HepG2 (cell line): Measurements from ENCODE around the gene WSB1. TPM values are rescaled to one million over a fixed set of nuclear protein-coding genes. Genes with fewer than 3 reads are reported as not detected.

Experiments used
- CAMTA2 ChIP-seq: sonication (generic); formaldehyde crosslinking; IDR thresholded peaks from 2 replicates; pipeline ENCODE4 v1.4.0; 2020; ENCODE audit warnings: mild to moderate bottlenecking, missing genetic modification reagents, borderline replicate concordance
- ERF ChIP-seq: IDR thresholded peaks from 2 replicates; pipeline ENCODE4 v1.6.1; 2018; ENCODE audit warnings: missing biosample characterization, missing genetic modification reagents
- HNRNPH1 ChIP-seq: fragments of 200-400 bp; formaldehyde crosslinking; optimal IDR thresholded peaks from 2 replicates; pipeline ENCODE3; 2017; ENCODE audit warnings: mild to moderate bottlenecking, low read depth, low read length
- KDM3A ChIP-seq: IDR thresholded peaks from 2 replicates; pipeline ENCODE4 v1.6.1; 2018; ENCODE audit warnings: low read depth, missing compliant biosample characterization
- NCOR1 ChIP-seq: fragments of 200-600 bp; sonication (generic); IDR thresholded peaks from 2 replicates; pipeline ENCODE4 v1.7.0; 2017; ENCODE audit warnings: antibody characterized with exemption, low read length, borderline replicate concordance
- SRSF4 ChIP-seq: fragments of 200-400 bp; formaldehyde crosslinking; IDR thresholded peaks from one replicate; pipeline ENCODE4 v1.6.1; 2018; ENCODE audit warnings: mild to moderate bottlenecking, low read depth, low read length, moderate library complexity; ENCODE audit not compliant: poor library complexity, severe bottlenecking
- ZFP82 ChIP-seq: sonication (generic); formaldehyde crosslinking; IDR thresholded peaks from 2 replicates; pipeline ENCODE4 v1.5.1; 2020; ENCODE audit warnings: mild to moderate bottlenecking, missing genetic modification reagents, borderline replicate concordance
- ZNF207 ChIP-seq: fragments of 450-650 bp; IDR thresholded peaks from 2 replicates; pipeline ENCODE4 v1.6.1; 2016; ENCODE audit warnings: antibody characterized with exemption, borderline replicate concordance
- ZNF224 ChIP-seq: sonication (generic); formaldehyde crosslinking; IDR thresholded peaks from 2 replicates; pipeline ENCODE4 v1.5.0; 2020; ENCODE audit warnings: mild to moderate bottlenecking, missing genetic modification reagents
- ZNF552 ChIP-seq: sonication (generic); formaldehyde crosslinking; IDR thresholded peaks from 2 replicates; pipeline ENCODE4 v1.9.0; 2022; ENCODE audit warnings: missing genetic modification reagents, mild to moderate bottlenecking, borderline replicate concordance
- polyA plus RNA-seq, 8 experiments: library from polyadenylated mRNA; depleted of rRNA in 3 of 8; stranded (reverse) in 7 of 8; unstranded in 1 of 8; fragments of >200 nt; fragmentation: Illumina TruSeq in 4 of 8; extraction: Trizol in 4 of 8; gene quantifications; 2 replicates each; pipeline versions ENCODE4 v1.2.1 to v1.2.3, GENCODE V29; 2011 to 2016; ENCODE audit warnings: low read depth in 4 of 8, missing spikeins in 1 of 8, mixed read lengths in 1 of 8; ENCODE audit not compliant: insufficient read depth in 1 of 8
- total RNA-seq, 5 experiments: library from RNA; depleted of rRNA; stranded (reverse); fragments of >200 nt; fragmentation: Illumina TruSeq; extraction: Trizol; gene quantifications; 2 replicates each; pipeline ENCODE4 v1.2.3, GENCODE V29; 2016; ENCODE audit warnings: low read depth in 1 of 5
- TF ChIP-seq, protein P1 (sequence below): IDR thresholded peaks from 2 replicates; pipeline ENCODE4 v1.6.1; 2018; ENCODE audit warnings: missing genetic modification reagents, mild to moderate bottlenecking, missing compliant biosample characterization
- TF ChIP-seq, protein P2 (sequence below): sonication (generic); formaldehyde crosslinking; IDR thresholded peaks from 2 replicates; pipeline ENCODE4 v1.4.0; 2020; ENCODE audit warnings: missing genetic modification reagents
- TF ChIP-seq, protein P3 (sequence below): IDR thresholded peaks from 2 replicates; pipeline ENCODE4 v1.6.1; 2016; ENCODE audit warnings: missing genetic modification reagents, missing compliant biosample characterization
- TF ChIP-seq, protein P4 (sequence below): sonication (generic); formaldehyde crosslinking; IDR thresholded peaks from 2 replicates; pipeline ENCODE4 v1.9.0; 2021; ENCODE audit warnings: missing genetic modification reagents, borderline replicate concordance
- TF ChIP-seq, protein P5 (sequence below): sonication (generic); formaldehyde crosslinking; IDR thresholded peaks from 2 replicates; pipeline ENCODE4 v1.5.0; 2020; ENCODE audit warnings: mild to moderate bottlenecking, missing genetic modification reagents, borderline replicate concordance
- TF ChIP-seq, protein P6 (sequence below): IDR thresholded peaks from 2 replicates; pipeline ENCODE4 v1.6.1; 2016; ENCODE audit warnings: missing compliant biosample characterization, missing genetic modification reagents, borderline replicate concordance

Gene WSB1
- total and polyA plus RNA-seq, 2 of the 13 experiments (the other 11 are each of a cell fraction or from before 2014, with no cell fraction given): 81.3 to 294 TPM

DNA sequence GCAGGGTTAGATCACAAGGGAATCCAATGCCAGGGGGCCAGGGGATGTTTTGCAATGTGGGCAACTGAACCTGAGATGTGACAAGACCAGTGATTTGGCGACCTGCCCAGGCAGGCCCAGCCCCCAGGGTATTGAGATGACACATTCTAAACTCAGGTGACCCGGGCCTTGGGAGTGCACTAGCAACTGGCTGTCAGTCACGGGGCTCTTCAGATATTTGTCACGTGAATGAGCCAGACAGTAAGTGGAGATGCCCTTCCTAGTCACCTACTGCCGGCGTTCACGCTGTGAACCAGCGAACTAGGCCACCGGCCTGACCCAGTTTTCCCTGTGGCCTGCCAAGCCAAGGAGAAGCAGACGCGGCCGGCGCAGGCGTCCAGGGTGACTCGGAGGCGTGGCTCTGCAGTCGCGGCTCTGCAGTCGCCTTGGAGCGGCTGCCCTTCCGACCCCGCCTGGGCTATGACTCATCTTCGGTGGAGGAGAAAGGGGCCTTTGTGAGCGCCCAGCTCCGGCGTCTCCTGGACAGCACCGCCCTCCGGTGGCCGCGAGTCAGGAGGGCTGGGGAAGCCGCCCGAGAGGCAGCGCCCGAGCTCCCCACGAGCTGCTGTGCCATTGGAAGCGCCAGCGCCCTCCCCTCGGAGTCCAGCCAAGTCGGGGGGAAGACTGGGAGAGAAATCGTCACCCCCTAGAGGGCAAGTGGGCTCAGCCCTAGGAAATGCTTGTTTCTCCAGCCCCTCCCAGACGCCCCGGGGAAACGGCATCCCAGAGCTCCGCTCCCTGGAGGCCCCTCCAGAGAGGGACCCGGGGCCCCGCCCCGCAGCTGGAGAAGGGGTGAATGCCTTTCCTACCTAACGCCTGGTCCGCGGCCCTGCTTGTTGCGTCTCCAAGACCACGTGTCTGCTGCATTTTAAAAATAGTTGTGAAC, 38.8 kb downstream of the WSB1 start (continued):
- TF ChIP-seq, protein P1, sequence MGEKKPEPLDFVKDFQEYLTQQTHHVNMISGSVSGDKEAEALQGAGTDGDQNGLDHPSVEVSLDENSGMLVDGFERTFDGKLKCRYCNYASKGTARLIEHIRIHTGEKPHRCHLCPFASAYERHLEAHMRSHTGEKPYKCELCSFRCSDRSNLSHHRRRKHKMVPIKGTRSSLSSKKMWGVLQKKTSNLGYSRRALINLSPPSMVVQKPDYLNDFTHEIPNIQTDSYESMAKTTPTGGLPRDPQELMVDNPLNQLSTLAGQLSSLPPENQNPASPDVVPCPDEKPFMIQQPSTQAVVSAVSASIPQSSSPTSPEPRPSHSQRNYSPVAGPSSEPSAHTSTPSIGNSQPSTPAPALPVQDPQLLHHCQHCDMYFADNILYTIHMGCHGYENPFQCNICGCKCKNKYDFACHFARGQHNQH (CRISPR knock-in tag): peak; percentile 78; the same call in 1 of the 2 replicates
- TF ChIP-seq, protein P2, sequence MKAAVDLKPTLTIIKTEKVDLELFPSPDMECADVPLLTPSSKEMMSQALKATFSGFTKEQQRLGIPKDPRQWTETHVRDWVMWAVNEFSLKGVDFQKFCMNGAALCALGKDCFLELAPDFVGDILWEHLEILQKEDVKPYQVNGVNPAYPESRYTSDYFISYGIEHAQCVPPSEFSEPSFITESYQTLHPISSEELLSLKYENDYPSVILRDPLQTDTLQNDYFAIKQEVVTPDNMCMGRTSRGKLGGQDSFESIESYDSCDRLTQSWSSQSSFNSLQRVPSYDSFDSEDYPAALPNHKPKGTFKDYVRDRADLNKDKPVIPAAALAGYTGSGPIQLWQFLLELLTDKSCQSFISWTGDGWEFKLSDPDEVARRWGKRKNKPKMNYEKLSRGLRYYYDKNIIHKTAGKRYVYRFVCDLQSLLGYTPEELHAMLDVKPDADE (CRISPR knock-in tag): no peak
- TF ChIP-seq NCOR1: peak; percentile 78; the same call in 1 of the 2 replicates
- TF ChIP-seq, protein P3, sequence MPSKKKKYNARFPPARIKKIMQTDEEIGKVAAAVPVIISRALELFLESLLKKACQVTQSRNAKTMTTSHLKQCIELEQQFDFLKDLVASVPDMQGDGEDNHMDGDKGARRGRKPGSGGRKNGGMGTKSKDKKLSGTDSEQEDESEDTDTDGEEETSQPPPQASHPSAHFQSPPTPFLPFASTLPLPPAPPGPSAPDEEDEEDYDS (CRISPR knock-in tag): peak; percentile 24; the same call in 1 of the 2 replicates
- TF ChIP-seq, protein P4, sequence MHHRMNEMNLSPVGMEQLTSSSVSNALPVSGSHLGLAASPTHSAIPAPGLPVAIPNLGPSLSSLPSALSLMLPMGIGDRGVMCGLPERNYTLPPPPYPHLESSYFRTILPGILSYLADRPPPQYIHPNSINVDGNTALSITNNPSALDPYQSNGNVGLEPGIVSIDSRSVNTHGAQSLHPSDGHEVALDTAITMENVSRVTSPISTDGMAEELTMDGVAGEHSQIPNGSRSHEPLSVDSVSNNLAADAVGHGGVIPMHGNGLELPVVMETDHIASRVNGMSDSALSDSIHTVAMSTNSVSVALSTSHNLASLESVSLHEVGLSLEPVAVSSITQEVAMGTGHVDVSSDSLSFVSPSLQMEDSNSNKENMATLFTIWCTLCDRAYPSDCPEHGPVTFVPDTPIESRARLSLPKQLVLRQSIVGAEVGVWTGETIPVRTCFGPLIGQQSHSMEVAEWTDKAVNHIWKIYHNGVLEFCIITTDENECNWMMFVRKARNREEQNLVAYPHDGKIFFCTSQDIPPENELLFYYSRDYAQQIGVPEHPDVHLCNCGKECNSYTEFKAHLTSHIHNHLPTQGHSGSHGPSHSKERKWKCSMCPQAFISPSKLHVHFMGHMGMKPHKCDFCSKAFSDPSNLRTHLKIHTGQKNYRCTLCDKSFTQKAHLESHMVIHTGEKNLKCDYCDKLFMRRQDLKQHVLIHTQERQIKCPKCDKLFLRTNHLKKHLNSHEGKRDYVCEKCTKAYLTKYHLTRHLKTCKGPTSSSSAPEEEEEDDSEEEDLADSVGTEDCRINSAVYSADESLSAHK (CRISPR knock-in tag): no peak
- TF ChIP-seq KDM3A: peak; percentile 97; the same call in 1 of the 2 replicates
- TF ChIP-seq ERF (CRISPR knock-in tag): peak; percentile 74
- no peak for TF ChIP-seq HNRNPH1
- TF ChIP-seq CAMTA2 (CRISPR knock-in tag): no peak
- TF ChIP-seq ZNF552 (CRISPR knock-in tag): no peak; the same call in 1 of the 2 replicates
- TF ChIP-seq ZNF207: no peak
- peak; percentile 76; the same call in 1 of the 2 replicates for TF ChIP-seq ZNF224
- TF ChIP-seq, protein P5, sequence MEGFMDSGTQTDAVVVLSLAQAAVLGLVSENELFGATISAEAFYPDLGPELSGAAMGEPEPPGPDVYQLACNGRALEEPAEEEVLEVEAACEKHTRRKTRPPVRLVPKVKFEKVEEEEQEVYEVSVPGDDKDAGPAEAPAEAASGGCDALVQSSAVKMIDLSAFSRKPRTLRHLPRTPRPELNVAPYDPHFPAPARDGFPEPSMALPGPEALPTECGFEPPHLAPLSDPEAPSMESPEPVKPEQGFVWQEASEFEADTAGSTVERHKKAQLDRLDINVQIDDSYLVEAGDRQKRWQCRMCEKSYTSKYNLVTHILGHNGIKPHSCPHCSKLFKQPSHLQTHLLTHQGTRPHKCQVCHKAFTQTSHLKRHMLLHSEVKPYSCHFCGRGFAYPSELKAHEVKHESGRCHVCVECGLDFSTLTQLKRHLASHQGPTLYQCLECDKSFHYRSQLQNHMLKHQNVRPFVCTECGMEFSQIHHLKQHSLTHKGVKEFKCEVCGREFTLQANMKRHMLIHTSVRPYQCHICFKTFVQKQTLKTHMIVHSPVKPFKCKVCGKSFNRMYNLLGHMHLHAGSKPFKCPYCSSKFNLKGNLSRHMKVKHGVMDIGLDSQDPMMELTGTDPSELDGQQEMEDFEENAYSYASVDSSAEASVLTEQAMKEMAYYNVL (CRISPR knock-in tag): peak; percentile 83; the same call in 1 of the 2 replicates
- no peak for TF ChIP-seq ZFP82 (CRISPR knock-in tag)
- TF ChIP-seq SRSF4: no peak
- TF ChIP-seq, protein P6, sequence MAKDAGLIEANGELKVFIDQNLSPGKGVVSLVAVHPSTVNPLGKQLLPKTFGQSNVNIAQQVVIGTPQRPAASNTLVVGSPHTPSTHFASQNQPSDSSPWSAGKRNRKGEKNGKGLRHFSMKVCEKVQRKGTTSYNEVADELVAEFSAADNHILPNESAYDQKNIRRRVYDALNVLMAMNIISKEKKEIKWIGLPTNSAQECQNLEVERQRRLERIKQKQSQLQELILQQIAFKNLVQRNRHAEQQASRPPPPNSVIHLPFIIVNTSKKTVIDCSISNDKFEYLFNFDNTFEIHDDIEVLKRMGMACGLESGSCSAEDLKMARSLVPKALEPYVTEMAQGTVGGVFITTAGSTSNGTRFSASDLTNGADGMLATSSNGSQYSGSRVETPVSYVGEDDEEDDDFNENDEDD (CRISPR knock-in tag): no peak
